ENCODE data around the gene MACROD2. TPM values are rescaled to one million over a fixed set of nuclear protein-coding genes. Genes with fewer than 3 reads are reported as not detected.
A peak's percentile ranks its signal among the peaks of the same experiment; 100 is the strongest.

The MACROD2 gene
- polyA plus RNA-seq, 1 donor = 2.7 TPM

DNA sequence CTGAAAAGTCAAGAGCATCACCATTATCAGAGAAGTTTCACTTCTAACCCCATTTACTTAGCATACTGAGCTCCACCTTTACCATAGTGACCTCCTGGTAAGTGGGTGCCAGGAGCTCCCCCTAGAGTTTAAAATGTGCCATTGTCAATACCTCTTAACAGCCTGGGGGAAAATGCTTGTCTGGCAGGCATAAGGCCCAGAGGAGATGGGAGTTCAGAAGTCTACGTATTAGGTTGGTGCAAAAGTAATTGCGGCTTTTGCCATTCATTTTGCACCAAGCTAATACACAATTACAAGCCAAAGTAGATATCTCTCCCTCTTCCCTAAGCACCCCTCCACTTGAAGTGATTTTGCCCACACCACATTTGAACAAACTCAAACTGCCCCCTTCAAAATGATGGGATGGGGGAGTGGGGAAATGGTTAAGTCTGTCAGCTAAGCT, 1658.9 kb downstream of the MACROD2 start:
- DNase-seq (ENCODE audit: low read depth) = no peak

DNA sequence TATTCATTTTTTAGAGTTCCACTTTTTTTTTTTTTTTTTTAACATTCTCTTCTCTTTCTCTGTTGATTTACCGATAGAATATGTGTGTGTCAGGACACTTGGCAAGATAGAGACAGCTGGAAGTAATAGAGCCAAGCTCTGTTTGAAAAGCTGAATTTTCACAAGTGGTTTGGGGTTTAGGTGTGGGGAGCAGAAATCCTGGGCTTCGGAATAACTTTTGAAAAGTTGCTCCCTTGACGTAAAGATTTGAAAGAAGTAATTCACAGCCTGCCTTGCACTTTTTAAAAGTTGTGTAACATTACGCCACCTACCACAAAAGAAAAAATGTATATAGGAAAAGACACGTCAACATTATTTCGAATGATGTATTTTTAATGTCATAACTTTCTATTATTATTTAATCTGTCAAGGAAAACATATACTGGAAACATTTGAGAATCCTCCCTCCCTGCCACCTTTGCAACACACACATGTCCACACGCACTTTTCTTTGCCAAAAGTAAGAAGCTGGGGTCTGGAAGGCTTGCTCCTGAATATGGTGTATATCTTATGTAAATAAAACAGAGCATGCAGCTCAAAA, 1660.1 kb downstream of the MACROD2 start:
- DNase-seq (ENCODE audit: low read depth) = peak; percentile 24

DNA sequence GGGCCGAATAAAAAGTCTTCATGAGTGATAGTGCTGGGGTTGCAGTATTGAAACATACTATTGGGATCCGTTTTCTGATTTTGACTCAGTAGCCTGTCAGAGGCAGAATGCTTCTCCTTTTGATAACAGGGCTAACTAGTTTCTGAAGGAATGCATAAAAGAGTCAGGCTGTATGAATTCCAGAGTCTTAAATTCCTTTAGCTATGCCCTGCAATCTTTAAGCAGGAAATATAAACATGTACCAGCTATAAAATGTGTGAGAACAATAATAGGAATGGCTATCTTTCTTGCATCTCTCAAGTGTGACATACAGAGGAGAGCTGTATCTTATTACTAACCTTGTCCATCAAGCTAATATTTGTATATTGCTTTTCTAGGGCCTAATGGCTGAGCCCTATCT, 1660.8 kb downstream of the MACROD2 start:
- DNase-seq (ENCODE audit: low read depth) = no peak

DNA sequence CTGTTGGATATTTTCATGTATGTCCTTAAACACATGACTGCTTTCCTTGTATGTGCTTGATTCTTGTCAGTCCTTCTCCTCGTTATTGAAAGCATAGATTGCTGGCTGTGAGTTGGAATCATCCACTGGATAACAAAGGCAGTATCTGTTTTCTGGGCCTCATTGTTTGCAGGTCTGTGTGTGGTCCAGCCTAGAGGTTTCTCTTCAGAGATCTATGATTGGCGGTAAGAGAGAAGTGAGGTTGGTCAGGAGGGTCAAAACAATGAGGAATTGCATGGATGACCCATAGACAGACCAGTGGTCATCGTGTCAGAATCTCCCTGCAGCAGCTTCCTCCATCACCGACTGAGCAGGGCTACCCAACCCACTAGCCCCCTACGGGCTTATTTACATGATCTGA, 1663.0 kb downstream of the MACROD2 start:
- no peak for DNase-seq (ENCODE audit: low read depth)

DNA sequence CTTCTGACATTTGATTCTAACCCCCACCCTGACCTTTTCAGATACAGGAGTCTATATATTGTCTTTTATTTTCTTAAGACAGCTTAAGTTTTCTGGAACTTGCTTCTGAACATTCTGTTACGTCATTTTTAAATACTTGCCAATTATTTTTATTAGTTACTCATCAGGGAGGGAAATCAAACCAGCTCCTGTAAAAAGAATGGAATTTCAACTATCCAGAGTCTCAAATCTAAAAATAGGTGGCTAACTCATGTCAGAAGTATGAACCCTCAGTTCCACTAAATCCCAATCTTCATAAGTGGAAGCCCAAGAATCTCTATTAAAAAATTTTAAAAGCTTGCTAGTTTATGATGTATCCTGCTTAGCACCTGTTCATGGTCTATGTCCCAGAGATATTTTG, 1677.9 kb downstream of the MACROD2 start:
- DNase-seq (ENCODE audit: low read depth) = no peak

DNA sequence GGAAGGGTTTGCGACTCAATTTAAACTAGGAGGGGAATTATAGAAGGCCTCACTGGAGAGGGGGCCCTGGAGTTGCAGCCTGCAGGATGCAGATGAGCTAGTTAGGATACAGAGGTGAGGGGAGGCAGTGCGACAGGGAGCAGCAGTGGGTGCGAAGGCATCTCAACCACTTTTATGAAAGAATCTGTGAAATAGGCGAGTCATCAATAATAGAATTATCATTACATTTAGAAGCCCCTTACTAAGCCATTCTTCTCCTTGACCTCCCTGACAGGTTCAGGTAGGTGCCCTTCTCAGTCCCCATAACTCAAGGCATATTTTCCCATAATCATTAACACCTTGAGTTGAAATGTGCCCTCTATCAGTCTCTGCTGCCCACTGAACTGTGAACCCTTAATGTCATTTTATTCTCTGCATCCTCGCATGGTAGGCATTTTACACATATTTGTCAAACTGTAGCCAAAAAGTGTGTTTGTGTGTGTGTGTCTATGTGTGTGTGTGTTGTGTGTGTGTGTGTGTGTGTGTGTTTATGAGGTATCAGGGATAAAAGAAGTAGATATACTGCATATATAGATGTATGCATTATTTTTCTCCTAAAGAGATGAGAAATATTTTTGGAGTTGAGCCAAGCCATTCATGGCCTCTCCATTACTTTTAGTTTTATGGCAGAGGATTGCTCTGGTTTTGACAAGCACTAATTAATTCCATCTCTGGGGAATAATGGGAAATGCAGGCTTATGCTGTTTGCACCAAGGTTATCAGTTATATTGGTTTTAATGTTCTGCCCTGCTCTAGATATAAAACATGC, 1679.1 kb downstream of the MACROD2 start:
- DNase-seq (ENCODE audit: low read depth) = no peak

DNA sequence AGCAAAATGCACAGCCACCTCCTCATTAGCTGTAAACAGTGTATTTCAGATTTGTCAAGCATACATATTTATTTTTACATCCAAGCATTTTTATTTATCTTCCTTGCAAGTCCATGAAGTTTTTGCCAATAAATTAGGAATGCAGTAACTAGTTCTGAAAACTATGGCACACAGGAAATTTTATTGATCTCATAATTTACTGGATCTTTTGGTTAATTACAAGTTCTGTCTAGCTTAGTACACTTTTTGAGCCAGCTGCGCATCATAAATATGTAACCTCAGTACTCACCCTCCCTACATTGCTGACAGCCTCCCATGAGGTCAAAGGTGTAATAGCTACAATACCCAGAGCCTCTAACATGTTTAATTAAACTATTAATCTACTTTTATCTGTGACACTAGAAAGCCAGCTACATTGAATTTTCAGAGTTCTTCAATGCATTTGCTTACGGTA, 1679.8 kb downstream of the MACROD2 start:
- no peak for DNase-seq (ENCODE audit: low read depth)

DNA sequence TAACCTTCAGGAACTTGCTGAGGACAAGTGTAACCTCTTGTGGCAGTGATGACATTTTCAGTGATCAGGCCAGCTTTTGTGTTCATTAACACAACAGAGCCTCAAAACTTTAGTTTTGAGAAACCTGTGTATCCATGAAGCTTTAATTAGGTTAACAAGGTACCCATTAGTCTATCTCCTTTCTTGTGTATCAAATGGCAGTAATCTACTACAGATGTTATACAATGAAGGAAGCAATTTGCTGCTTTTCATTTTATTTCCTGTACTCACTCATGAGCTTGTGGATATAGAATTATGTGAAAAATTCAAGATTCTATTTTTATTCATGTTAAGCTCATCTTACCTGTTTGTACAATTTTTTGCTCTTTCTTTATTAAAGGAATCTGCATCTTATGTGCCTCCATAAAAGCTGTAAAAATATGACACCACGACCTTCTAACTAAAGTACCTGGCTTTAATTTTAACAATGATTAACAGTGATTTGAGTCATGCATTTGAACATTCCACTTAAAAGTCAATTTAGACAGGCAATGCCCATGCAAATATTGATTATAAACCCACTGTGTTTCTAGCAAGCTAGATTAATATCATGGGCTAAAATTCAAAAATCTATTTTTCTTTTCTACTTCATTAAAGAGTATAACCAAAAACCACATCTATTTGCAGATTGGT, 1680.6 kb downstream of the MACROD2 start:
- DNase-seq (ENCODE audit: low read depth) = no peak

DNA sequence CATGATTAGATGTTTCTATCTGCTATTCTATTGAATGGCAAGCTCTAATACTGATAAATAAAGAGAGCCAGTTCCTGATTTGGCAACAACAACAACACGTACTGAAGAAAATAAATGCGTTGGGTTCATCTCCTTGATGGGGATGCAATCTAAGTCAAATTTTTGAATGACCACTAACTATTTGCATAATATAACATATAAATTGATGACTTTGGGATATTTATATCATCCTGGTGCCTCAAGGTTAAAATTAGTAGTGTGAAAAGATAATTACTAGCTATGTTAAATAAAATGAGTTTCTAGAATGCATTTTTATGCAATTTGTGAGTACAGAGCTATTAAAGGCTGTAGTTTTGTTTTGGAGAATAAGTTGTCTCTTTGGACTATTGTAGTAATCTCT, 1681.5 kb downstream of the MACROD2 start:
- DNase-seq (ENCODE audit: low read depth) = no peak

DNA sequence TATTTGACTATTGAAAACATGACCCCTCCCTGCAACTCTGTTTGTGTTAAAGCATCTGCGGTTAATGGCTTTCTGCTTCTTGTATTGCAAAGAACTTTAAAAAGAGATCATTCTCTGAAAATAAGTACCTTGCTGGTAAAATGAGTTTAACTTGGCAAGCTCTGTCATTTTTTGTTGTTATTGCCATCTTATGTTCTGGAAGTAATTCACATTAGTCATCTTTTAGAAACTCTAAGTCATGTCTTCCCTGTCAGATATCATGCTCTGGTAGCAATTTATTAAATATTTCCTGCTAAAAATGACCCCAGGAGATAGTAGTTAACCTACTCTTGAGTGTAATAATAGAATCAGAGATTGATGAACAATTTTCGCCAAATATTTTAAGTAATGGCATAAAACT, 1687.4 kb downstream of the MACROD2 start:
- DNase-seq (ENCODE audit: low read depth) = no peak

DNA sequence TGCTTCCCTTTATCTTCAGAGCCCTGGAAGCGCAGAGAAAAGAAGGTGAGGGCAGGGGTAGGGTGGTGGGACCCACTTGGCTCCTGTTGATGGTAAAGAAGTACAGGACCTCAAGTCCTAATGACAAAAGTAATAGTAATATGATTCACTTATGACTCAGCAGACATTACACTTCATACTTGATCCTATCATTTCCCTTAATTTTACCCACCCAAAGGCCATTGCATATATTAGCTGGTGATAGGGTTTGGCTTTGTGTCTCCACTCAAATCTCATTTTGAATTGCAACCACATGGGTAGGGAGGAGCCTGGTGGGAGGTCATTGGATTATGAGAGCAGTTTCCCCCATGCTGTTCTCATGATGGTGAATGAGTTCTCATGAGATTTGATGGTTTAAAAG, 1697.3 kb downstream of the MACROD2 start:
- DNase-seq (ENCODE audit: low read depth) = no peak

DNA sequence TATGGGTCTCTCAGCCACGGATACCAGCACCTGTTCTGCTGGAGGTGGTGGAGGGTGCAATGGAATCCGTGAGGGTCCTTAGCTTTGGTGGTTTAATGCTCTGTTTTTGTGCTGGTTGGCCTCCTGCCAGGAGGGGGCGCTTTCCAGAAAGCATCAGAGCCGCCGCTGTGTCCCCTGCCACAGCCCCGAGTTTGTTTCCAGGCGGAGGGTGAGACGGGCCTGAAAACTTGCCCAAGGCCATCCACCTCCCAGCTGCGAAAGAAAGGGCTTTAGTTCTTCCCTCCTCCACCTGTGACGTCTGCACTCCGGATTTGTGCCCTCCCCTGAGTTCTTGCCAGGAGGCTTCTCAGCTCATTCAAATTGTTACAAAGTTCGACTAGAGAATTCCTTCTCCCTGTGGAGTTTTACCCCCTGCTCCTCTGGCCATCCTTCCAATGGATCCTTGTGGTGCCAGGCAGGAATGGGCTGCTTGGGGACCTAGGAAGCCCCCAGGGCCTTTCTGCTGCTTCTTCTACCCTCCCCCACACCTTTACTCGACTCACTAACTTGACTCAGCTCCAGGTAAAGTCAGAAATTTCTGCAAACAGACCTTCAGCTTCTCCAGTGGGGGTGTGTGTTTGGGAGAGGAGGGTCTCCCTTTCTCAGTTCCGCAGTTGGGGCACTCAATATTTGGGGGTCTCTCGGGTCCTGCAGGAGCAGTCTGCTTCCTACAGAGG, 1704.3 kb downstream of the MACROD2 start:
- no peak for DNase-seq (ENCODE audit: low read depth)

DNA sequence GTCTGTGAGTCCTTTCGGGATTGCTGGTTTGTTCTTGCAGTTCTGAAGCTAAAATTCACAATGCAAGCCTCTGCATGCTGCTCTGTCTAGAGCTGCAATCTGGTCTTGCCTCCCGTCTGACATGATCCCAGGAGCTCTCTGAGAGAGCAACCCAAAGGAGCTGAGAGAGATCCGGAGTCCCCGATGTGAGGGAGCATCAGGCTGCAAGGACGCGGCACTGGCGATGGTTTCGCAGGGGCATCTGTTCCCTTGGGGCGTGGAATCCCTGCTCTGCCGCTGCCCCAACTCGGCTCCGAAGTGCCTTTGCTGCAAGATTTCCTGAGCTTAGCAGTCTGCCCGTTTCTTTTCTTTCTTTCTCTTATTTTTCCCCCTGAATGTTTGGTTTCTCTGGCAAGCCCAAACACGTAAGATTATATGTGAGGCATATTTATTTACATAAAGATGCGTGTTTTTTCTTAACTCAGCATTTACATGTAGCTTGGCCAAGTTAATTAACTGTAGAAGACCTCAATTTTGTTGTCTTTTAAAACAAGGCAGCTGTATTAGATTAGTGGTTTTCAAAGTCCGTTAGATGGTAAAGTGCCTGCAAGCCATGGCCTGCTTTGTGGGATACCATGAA, 1704.9 kb downstream of the MACROD2 start:
- DNase-seq (ENCODE audit: low read depth) = no peak

DNA sequence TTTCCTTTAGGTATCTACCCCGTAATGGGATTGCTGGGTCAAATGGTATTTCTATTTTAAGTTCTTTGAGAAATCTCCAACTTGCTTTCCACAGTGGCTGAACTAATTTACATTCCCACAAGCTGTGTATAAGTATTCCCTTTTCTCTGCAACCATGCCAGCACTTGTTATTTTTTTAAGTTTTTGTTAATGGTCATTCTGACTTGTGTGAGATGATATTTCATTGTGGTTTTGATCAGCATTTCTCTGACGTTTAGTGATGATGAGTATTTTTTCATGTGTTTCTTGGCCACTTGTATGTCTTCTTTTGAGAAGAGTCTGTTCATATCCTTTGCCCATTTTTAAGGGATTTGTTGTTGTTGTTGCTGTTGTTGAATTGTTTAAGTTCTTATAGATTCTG, 1706.8 kb downstream of the MACROD2 start:
- DNase-seq (ENCODE audit: low read depth) = no peak

DNA sequence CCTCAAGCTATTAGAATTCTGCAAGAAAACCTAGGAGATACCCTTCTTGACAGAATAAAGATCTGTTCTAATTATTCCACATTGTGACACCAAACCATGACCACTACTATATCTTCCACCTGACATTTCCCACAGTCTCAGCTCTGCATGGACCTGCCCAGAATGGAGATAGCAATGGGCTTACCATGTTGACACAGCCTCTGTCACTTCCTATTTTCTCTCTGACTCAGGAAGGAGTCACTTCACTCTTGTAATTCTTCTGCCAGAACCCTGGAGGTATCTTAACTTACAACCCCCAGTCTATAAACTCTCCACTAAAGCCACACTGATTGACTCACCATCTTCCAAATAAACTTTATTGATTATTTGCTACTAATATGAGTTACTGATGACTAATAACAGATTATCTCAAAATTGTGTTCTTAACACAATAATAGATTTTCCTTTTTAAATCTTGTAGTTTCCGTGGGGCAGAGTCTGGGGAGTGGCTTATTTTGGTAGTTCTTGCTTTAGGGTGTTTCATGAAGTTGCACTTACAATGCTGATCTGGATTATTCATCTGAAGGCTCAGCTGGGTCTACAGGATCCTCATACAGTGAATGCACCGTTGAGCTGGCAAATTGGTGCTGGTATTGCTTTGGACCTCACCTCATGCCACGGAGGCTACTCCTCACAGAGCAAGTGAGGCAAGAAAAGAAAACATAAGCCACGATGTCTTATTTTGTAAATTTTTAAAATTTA, 1708.0 kb downstream of the MACROD2 start:
- no peak for DNase-seq (ENCODE audit: low read depth)

DNA sequence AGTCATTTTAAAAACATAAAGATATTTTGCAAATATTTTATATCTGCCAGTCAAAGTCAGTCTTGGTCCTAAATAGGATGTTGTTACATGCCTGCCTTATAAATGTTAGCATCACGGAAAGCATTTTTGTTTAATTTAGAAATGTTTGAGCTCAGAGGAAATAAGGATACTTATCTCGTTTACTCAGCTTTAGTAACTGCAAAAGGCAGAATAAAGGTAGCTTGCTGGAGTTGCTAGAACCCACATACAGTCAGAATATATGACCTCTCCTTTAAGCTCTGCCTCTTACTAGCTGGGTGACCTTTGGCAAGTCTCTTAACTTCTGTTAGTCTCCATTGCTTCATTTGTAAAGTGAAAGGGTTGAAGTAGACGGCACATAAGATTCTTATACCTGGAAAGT, 1710.7 kb downstream of the MACROD2 start:
- DNase-seq (ENCODE audit: low read depth) = no peak

DNA sequence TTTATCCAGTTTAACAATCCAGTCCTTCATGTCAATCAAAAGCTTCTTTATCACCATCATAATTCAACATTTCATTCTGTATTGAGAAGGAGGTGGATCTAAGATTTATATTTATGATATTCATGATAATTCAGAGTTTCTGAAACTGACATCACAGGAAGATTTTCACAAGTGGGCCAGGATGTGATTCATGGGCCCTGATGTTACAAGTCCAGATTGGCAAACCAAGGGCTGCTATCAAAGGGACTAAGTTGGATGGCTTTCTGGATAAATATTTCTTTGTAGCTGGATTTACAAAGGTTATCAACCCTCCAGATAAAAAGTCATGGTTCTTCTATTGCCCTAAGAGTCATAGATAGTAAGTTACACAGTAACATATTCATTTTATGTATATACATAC, 1711.4 kb downstream of the MACROD2 start:
- DNase-seq (ENCODE audit: low read depth) = no peak

DNA sequence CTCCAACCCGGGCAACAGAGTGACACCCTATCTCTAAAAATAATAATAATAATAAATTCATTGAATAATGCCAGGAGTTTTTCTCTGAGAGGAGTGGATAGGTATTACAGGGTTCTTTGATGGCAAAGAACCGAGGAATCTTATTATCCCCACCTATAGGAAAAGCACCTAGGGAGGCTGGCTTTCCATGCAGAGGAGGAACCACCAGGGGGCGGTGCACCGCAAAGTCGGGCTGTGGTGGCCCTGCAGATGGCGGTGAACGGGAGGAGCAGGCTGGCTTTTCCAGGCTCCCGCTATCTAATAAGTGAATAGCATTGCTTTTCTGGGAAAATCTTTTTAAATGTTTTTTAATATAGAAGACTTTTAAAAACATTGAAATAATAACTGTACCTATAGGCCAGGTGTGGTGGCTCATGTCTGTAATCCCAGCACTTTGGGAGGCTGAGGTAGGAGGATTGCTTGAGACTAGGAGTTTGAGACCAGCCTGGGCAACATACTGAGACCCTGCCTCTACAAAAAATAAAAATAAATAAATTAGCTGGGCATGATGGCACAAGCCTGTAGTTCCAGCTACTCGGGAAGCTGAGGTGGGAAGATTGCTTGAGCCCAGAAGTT, 1713.8 kb downstream of the MACROD2 start:
- DNase-seq (ENCODE audit: low read depth) = no peak

DNA sequence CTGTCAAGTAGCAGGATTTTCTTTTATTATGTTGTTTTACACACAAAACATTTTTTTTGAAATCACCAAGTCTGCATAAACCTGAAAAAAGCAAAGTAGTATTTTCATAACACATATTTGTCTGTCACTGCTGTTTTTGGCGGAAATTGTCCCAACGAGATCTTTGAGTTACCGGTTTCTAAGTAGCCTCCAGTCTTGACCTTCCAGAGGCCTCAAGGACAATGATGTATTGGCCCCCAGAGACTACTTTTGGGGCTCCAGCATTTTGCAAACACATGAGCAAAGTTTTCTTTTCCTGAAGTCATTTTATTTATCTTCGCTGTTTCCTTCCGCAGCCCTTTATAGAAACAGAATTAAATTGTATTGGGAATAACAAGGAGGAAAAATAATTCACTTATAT, 1715.3 kb downstream of the MACROD2 start:
- DNase-seq (ENCODE audit: low read depth) = no peak

DNA sequence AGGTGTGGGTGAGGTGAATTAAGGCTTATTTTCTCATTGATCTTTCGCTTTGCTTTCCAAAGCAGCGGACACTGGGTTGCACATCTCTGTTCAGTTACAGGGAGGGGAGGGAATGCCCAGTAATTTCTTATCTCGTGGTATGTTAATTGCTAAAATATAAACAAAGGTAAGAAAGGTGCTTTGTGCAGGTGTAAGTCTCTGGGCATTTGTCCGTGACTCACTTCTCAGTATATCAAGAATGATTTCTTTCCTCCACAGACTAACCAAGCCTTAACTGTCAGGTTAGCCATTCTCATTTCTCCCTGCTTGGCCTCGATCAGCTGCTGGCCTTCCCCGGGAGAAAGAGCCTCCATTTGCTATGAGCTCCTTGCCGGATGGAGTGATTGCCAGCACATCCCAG, 1715.9 kb downstream of the MACROD2 start:
- DNase-seq (ENCODE audit: low read depth) = no peak

DNA sequence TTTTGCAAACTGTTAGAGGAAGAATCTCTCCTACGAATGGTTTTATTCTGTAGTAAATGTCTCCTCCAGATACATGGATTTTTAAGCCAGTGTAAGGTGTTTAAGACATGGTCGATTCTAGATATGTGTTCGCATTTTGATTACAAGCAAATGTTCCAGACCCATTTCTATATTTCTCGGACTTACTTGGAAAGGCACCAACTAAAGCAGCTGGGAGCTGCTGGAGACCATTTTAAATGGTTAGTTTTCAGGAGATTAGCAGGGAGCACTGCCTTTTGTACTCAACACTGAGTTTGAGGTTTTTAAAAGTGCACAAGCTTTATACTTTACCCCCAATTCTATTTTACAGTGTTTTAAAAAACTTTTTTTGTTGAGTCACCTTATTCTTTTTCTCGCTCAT, 1720.9 kb downstream of the MACROD2 start:
- no peak for DNase-seq (ENCODE audit: low read depth)
